ENCODE results near the gene ENDOG.
"Not testable (repeated sequence)": the region's sequence is repeated elsewhere in the genome, so short reads cannot be mapped to it uniquely, and the experiment has no call there.

DNA sequence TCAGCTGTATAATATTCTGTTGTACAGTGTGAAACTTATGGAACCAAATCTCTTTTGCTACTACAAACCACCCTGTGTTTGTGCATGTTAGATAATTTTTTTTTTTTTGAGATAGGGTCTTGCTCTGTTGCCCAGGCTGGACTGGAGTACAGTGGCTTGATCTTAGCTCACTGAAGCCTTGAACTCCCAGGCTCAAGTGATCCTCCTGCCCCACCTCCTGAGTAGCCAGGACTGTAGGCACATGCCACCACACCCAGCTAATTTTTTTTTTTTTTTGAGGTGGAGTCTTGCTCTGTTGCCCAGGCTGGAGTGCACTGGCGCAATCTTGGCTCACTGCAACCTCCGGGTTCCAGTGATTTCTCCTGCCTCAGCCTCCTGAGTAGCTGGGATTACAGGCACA lies 23.3 kb upstream of the ENDOG start:
- TF ChIP-seq YY1 (IDR thresholded peaks at IDR 0.05; ENCODE audit: insufficient read depth, insufficient read length); ZNF274 (IDR thresholded peaks at IDR 0.05; ENCODE audit: low read depth, low read length); SUZ12 (IDR thresholded peaks at IDR 0.05; ENCODE audit: extremely low read depth, insufficient read depth, insufficient read length): not testable (repeated sequence)
